ENCODE measurements around the gene MMP14. TPM values are rescaled to one million over a fixed set of nuclear protein-coding genes. Genes with fewer than 3 reads are reported as not detected.

MMP14 gene
- total RNA-seq, 4 donors from 2014 or later = 106 to 161 (median 128) TPM

DNA sequence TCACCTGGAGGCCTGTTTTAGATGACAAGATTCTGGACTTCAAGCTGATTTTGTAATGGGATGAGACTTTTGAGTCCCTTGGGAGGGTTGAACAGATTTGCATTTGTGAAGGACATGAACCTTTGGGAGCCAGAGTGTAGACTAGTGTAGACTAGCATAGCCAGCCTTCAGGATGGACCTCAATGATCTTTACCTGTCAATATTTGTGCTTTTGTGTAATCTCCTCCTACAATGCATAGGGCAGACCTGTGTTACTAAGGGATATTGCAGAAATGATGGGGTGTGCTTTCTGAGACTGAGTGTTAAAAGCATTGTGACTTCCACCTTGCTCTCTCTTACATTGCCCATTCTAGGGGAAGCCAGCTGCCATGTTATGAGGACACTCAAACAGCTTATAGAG, 25.3 kb downstream of the MMP14 start:
- H3K27me3 ChIP-seq = no peaks in the 10 kb centered on the region
- H3K36me3 ChIP-seq = no peaks in the 10 kb centered on the region
- no peak for DNase-seq (ENCODE audit: low spot score in 2 of 2)
- TF ChIP-seq, protein P1, sequence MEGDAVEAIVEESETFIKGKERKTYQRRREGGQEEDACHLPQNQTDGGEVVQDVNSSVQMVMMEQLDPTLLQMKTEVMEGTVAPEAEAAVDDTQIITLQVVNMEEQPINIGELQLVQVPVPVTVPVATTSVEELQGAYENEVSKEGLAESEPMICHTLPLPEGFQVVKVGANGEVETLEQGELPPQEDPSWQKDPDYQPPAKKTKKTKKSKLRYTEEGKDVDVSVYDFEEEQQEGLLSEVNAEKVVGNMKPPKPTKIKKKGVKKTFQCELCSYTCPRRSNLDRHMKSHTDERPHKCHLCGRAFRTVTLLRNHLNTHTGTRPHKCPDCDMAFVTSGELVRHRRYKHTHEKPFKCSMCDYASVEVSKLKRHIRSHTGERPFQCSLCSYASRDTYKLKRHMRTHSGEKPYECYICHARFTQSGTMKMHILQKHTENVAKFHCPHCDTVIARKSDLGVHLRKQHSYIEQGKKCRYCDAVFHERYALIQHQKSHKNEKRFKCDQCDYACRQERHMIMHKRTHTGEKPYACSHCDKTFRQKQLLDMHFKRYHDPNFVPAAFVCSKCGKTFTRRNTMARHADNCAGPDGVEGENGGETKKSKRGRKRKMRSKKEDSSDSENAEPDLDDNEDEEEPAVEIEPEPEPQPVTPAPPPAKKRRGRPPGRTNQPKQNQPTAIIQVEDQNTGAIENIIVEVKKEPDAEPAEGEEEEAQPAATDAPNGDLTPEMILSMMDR (IDR thresholded peaks at IDR 0.05) = no peak
- TF ChIP-seq POLR2AphosphoS5 (IDR thresholded peaks at IDR 0.05) (no peak), EP300 (IDR thresholded peaks at IDR 0.05) (no peak), POLR2A (IDR thresholded peaks at IDR 0.05) (no peak)
- H3K4me3 ChIP-seq = no peak overlapping the region
- H3K4me1 ChIP-seq = no peaks in the 10 kb centered on the region
- no peaks in the 10 kb centered on the region for H3K9me3 ChIP-seq
- H3K27ac ChIP-seq = no peak overlapping the region

GRCh38 chr14:22864979-22865378, 28.6 kb downstream of the MMP14 start:
- no peak for DNase-seq (ENCODE audit: low spot score in 2 of 2)
- H3K27ac ChIP-seq = no peak overlapping the region
- no peaks in the 10 kb centered on the region for H3K27me3 ChIP-seq
- TF ChIP-seq, protein P1 (IDR thresholded peaks at IDR 0.05) = no peak
- H3K9me3 ChIP-seq = no peaks in the 10 kb centered on the region
- peaks cover 3% of the 10 kb centered on the region for H3K4me1 ChIP-seq
- no peak overlapping the region for H3K4me3 ChIP-seq
- H3K36me3 ChIP-seq = no peaks in the 10 kb centered on the region
- WGBS = 95% methylated on average over 4 of the region's 4 CpGs

- peaks cover 11% of the 10 kb centered on the region for H3K4me1 ChIP-seq
- H3K36me3 ChIP-seq = no peaks in the 10 kb centered on the region
- DNase-seq (ENCODE audit: low spot score in 2 of 2) = no peak
- no peak overlapping the region for H3K27ac ChIP-seq
- 52% methylated on average over 6 of the region's 6 CpGs for WGBS
- H3K4me3 ChIP-seq = no peak overlapping the region
- no peaks in the 10 kb centered on the region for H3K27me3 ChIP-seq
- no peaks in the 10 kb centered on the region for H3K9me3 ChIP-seq
- TF ChIP-seq, protein P1 (IDR thresholded peaks at IDR 0.05) = no peak
- TF ChIP-seq POLR2A (IDR thresholded peaks at IDR 0.05) (no peak), EP300 (IDR thresholded peaks at IDR 0.05) (no peak), POLR2AphosphoS5 (IDR thresholded peaks at IDR 0.05) (no peak)
Measured at GRCh38 chr14:22865424-22866405, 29.3 kb downstream of the MMP14 start.

- no peak overlapping the region for H3K27ac ChIP-seq
- peaks cover 15% of the 10 kb centered on the region for H3K4me1 ChIP-seq
- no peaks in the 10 kb centered on the region for H3K36me3 ChIP-seq
- TF ChIP-seq POLR2AphosphoS5 (IDR thresholded peaks at IDR 0.05) (no peak), EP300 (IDR thresholded peaks at IDR 0.05) (no peak), POLR2A (IDR thresholded peaks at IDR 0.05) (no peak)
- TF ChIP-seq, protein P1 (IDR thresholded peaks at IDR 0.05) = no peak
- H3K9me3 ChIP-seq = no peaks in the 10 kb centered on the region
- no peak overlapping the region for H3K4me3 ChIP-seq
- WGBS = 95% methylated on average over 5 of the region's 5 CpGs
- no peak for DNase-seq (ENCODE audit: low spot score in 2 of 2)
- H3K27me3 ChIP-seq = no peaks in the 10 kb centered on the region
Measured at GRCh38 chr14:22866874-22867273, 30.5 kb downstream of the MMP14 start.

DNA sequence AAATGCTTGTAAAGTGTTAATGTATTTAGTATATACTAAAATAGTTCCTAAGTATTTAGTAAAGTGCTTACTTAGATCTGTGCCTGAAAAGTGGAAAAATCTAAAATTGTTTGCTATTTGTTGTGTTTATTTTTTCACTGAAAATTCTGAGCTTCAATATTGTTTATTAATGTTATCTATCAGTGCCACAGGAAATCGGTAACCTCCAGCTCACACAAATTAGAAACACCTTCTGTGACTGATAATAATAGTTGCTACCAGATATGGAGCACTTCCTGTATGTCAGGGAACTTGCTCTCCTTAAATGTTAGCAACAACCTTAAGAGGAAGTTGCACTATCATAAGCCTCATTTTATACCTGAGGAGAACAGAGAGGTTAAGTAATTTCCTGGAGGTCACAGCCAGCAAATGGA, 34.4 kb downstream of the MMP14 start:
- 4% methylated on average over 1 of the region's 1 CpG for WGBS

More for the DNA sequence above, 34.4 kb downstream of the MMP14 start:
- peaks cover 27% of the 10 kb centered on the region for H3K36me3 ChIP-seq
- no peaks in the 10 kb centered on the region for H3K27me3 ChIP-seq
- TF ChIP-seq POLR2AphosphoS5 (IDR thresholded peaks at IDR 0.05) = no peak
- TF ChIP-seq, protein P1 (IDR thresholded peaks at IDR 0.05) = no peak
- no peak for TF ChIP-seq POLR2A (IDR thresholded peaks at IDR 0.05)
- no peak for TF ChIP-seq EP300 (IDR thresholded peaks at IDR 0.05)
- H3K4me1 ChIP-seq = peaks cover 28% of the 10 kb centered on the region
- peak overlapping the region; percentile 86 for H3K4me3 ChIP-seq
- no peaks in the 10 kb centered on the region for H3K9me3 ChIP-seq
- peak overlapping the region; percentile 98 for H3K27ac ChIP-seq
- no peak for DNase-seq (ENCODE audit: low spot score in 2 of 2)

Data from suprapubic skin (tissue), 4 donors.